Fibroblast of mammary gland (primary cell): ENCODE results near the gene TMEM63C.

Experiments used
- DNase-seq: peaks from one replicate; pipeline ENCODE4 v3.0.0-alpha.2; 2010; ENCODE audit warnings: low read depth
- H3K4me3 ChIP-seq: 2 replicates; pipeline ENCODE4 v1.5.1; 2011; ENCODE audit warnings: low read depth, mild to moderate bottlenecking, low read length, moderate library complexity; ENCODE audit not compliant: control insufficient read depth
- TF ChIP-seq, protein P1 (sequence below): conservative IDR thresholded peaks from 2 replicates; pipeline ENCODE4 v1.5.1; 2011; ENCODE audit warnings: low read depth, low read length, inconsistent platforms; ENCODE audit not compliant: control insufficient read depth, insufficient read depth

TMEM63C gene

DNA sequence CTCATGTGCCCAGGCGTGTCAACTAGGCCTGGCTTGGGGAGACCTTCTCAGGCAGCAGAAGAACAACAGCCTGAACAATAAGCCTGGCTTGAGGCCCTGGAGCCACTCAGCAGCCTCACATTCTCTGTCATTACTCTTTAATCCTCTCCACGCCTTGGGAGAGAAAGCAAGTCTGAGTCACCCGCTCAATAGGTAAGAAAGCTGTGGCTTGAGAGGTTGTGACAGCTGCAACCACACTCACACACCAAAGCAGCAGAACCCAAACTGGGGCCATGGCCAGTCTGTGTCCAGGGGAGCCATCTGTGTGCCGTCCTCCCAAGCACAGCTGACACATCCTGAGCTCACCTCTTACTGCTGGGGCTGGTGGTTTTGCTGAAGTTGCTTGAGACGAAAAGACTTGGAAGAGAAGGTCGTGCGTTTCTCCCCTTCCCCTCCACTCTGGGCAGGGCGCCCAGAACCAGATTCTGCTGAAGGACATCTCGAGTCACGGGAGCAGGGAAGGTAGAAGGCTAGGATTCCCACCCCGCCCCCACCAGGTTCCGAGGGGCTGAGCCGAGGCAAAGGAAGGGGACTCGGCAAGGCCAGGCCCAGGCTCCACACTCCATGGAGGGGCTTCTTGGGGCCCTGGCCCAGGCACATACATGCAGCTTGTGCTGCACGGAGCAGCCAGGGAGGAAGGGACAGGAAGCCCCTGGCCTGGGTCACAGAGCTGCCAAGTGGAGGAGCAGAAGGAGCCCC, 5.5 kb downstream of the TMEM63C start:
- H3K4me3 ChIP-seq = no peak overlapping the region
- TF ChIP-seq, protein P1, sequence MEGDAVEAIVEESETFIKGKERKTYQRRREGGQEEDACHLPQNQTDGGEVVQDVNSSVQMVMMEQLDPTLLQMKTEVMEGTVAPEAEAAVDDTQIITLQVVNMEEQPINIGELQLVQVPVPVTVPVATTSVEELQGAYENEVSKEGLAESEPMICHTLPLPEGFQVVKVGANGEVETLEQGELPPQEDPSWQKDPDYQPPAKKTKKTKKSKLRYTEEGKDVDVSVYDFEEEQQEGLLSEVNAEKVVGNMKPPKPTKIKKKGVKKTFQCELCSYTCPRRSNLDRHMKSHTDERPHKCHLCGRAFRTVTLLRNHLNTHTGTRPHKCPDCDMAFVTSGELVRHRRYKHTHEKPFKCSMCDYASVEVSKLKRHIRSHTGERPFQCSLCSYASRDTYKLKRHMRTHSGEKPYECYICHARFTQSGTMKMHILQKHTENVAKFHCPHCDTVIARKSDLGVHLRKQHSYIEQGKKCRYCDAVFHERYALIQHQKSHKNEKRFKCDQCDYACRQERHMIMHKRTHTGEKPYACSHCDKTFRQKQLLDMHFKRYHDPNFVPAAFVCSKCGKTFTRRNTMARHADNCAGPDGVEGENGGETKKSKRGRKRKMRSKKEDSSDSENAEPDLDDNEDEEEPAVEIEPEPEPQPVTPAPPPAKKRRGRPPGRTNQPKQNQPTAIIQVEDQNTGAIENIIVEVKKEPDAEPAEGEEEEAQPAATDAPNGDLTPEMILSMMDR = no peak
- peak; percentile 24 for DNase-seq

DNA sequence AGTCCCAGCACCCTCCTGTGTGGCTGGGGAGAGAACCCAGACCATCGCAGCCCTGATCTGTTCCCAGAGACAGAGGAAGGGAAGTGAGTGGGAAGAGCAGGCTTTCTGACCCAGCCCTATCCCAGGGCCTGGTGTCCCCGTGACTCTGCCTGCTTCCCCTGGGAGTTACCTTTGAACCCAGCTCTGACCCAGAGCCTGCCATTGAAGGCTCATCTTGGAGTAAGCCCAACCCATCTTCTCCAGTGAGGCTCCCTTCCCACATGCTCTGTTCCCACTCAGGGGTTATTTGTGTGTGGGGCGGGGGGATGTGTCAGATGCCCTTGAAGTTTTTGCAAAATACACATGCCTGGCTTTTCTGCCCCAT, 6.0 kb downstream of the TMEM63C start:
- H3K4me3 ChIP-seq = no peak overlapping the region
- TF ChIP-seq, protein P1 = no peak
- DNase-seq = no peak

DNA sequence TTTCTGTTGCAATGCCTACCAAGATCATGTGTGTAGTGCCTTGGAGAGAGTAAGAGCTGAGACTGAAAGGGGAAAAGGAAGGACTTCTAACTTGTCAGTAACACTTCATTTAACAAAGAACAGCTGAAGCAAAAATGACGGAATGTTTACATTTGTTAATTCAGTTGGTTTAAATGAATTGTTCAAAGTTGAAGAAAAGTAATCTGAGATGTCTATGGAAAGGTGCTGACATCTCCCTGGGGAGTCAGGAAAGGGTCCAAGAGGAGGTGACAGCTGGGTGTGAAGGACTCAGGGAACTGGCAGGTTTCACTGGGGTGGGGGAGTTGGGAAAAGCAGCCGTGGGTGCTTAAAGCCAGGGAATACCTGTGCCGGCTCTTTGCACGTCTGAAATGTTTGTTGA, 7.9 kb downstream of the TMEM63C start:
- TF ChIP-seq, protein P1 = no peak
- H3K4me3 ChIP-seq = no peak overlapping the region
- no peak for DNase-seq

DNA sequence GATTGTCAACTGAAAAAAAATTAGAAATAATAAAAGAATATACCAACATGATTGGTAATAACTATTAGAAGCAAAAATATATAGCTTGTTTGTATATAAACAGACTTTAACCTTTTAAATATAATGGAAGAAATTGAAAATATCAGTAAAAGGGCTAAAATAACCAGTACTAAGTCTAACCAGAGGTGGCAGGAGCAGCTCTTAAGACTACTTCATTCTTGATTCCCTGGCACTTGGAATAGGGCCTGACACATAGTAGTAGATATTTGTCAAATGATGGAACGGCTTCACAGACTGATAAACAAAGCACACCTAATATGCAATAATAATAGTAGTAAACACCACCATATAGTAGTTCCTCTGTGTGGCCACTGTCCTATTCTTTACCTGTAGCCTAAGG, 9.4 kb downstream of the TMEM63C start:
- TF ChIP-seq, protein P1 = no peak
- no peak overlapping the region for H3K4me3 ChIP-seq
- DNase-seq = no peak

DNA sequence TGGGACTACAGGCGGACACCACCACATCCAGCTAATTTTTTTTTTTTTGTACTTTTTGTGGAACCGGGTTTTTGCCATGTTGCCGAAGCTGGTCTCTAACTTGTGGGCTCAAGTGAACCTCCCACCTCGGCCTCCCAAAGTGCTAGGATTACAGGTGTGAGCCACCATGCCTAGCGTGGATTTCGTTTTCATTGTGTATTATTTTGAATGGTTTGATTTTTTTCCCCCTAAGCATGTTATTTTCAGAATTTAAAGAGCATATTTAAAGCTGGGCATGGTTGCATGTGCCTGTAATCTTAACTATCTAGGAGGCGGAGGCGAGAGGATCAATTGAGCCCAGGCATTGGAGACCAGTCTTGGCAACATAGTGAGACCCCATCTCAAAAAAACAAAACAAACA, 13.1 kb downstream of the TMEM63C start:
- no peak overlapping the region for H3K4me3 ChIP-seq
- TF ChIP-seq, protein P1 = no peak

DNA sequence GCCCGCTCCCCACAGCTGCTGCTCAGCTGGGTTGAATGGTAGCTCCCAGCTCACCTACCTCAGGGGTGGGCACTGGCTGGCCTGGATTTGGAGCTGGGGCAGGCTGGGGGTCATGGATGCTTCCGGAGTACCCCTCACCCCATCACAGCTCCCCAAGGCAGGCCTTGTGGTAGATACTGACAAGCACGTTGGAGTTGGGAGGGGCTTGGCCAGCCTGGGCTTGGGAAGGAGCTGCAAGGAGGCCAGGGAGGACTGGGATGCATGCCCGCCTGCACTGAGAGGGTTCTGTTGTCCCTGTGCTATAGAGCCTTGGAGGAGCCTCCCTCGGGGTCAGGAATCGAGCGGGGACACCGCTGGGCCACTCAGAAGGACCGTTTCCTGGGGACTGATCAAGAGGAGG, 14.2 kb downstream of the TMEM63C start:
- no peak for DNase-seq
- TF ChIP-seq, protein P1 = no peak
- H3K4me3 ChIP-seq = no peak overlapping the region

More for the DNA sequence above, 13.1 kb downstream of the TMEM63C start:
- DNase-seq = no peak
